Muscle of arm (tissue), 12 donors: ENCODE results near the gene CROT. TPM values are rescaled to one million over a fixed set of nuclear protein-coding genes. Genes with fewer than 3 reads are reported as not detected.

Experiments used
- DNase-seq: peaks from one replicate; pipeline ENCODE4 v3.0.0-alpha.2; 2013
- polyA plus RNA-seq, 12 donors: library from polyadenylated mRNA; unstranded; fragments of 120-200 nt; gene quantifications; one replicate each; pipeline ENCODE4 v1.2.1, GENCODE V29; 2013; ENCODE audit not compliant: insufficient read length in 12 of 12

Gene CROT
- polyA plus RNA-seq, 12 donors: 8.6 to 25.8 (median 12.9) TPM; not detected in 1

DNA sequence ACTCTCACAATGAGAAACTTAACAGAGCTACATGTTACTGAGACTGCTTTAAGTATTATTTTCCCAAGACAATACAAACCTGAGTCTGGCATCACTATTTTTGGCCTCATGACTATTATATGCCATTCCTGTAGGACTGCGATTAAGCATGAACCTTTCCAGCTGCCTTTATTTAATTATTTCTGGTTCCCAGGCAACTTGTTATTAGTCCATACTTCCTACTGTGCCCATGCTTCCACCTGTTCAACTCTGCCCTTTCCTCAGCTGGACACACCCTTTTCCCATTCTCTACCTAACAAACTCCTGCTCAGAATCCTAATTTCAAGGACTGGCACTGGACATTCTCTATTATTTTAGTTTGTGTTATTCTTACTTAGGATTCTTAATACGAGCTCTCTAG is 8.1 kb upstream of the CROT start:
- no peak for DNase-seq

DNA sequence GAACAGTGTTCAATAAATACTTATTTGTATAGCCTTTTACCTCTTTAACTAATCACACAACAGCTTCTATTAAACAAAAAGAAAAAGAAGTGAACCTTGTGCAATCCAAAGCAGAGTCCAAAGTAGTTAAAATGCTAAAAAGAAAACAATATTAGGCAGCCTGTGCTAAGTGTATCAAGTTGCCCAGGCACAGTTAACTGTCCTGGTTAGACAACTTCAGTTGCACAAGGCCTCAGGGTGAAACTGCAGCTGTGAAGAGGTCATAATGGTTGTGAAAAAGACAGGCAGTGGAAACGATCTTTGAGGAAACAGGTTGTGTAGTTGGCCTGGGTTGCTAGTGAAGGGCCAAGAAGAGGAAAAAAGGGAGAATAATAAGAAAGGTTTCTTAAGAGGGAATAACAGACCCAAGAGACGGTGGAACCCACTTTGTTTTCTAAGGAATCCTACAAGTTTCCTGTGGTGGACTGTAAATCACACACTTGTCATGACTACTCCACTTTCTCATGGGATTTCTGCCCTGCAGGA is 6.0 kb upstream of the CROT start:
- DNase-seq: no peak

DNA sequence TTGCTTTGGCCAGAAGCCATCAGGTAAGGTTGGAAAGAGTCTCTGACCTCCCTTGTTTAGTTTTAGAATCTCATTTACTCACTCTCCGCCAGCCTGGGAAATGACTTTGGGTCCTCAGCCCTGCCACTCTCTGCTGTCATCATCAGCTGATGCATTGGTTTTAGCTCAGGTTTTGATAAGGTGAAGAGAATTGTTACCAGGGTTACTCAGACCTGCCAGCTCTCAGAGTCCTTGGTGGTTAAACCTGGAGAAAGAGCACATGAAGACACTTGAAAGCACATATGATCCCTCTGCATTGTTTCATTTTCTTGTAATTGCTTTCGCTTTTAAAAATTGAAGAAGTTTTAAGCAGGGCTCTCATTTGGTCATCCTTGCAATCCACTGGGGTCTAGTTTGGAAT is 4.0 kb upstream of the CROT start:
- no peak for DNase-seq

DNA sequence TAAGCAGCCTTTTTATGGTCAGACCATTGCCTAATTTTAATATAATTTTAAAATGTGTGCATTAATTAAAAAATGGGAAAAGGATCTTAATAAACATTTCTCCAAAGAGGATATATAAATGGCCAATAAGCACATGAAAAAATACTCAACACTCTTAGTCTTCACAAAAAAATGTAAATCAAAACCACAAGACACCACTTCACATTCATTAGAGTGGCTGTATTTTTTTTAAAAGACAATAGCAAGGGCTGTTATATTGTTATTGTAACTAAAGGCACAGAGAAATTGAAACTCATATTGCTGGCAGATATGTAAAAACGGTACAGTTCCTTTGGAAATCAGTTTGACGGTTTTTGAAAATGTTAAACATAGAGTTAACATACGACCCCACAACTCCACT is 3.2 kb upstream of the CROT start:
- no peak for DNase-seq

DNA sequence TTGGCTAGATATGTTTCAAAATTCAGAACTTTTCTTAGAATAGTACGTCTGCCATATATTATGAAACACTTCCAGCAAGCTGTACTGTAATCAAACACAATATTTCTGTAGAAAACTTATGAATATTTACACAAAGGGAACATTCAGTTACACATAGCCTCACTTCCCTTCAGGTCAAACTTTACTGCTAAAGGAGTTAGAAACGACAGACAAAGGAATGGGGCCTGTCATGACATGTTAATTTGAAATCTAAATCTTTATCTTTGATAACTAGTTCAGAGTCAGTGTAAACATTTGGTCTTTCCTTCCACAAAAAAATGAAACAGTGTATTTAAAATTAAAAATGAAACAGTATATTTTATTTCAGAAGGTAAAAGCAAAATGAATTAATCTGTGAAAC is 1.0 kb upstream of the CROT start:
- DNase-seq: peak; percentile 3

DNA sequence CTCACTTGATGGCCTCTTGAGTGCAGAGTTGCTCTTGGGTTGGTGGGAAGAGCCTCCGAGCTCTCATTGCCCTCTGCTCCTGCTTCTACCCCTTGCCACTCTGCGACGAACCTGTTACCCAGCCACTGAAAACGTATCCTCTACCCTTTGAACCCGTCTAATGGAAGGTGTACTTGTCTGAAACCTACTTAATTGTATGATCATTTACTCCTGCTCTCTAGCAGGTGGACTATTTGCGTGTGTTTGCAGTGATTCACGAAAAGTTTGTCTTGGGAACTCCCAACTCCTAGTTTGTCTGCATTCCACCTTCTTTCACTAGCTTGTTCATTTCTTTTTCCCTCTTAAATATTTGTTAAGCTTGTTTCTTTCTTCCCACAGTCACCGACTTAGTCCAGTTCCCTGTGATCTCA is 503 bp downstream of the CROT start:
- DNase-seq: no peak

DNA sequence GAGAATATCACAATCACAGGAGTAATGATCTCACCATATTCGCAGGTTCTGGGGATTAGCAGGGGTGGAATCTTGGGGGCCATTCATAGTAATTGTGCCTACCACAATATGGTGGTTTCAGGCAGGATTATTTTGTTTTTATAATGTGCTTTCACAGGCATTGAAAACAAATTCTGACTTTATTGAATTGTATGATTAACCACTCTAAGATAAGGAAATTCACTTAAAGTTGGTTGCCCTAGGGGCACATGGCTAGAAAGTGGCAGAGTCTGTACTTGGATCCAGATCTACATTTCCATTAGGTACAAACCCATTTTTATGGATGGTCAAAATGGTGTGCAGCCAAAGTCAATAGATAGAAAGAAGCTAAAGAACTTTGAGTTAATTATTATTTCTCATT is 1.7 kb downstream of the CROT start:
- no peak for DNase-seq

DNA sequence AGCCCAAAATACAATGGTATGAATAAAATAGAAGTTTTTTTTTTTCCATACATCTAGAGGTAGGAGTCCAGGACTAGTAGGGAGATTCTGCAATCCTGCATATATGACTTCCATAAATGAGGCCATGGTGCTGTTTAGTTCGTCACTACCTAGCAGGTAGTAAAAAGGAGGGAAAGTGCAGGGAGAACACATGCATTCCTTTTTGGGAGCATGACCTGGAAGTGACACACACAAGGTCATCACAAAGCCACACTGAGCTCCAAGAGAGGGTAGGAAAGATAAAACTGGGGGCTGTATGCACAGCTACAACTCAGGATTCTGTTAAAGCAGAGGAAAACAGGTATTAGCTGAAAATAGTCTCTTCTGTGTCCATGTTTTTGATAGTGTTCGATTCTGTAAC is 2.2 kb downstream of the CROT start:
- no peak for DNase-seq

DNA sequence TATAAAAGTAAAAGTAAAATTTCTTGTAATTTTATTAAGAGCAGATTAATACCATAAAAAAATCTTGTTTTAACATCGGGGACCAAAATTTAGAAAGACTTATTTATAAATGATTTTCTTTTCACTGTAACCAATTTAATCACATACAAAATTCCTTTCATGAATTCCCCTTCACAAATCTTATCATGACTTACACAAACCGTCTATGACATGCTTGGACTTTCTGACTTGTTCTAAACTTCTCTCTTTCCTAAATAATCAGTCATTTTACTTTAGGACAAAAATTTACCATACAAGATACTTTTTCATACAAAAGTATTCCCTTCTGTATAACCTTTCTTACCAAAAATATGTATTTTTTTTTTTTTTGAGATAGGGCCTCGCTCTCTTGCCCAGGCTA is 9.3 kb downstream of the CROT start:
- DNase-seq: no peak

DNA sequence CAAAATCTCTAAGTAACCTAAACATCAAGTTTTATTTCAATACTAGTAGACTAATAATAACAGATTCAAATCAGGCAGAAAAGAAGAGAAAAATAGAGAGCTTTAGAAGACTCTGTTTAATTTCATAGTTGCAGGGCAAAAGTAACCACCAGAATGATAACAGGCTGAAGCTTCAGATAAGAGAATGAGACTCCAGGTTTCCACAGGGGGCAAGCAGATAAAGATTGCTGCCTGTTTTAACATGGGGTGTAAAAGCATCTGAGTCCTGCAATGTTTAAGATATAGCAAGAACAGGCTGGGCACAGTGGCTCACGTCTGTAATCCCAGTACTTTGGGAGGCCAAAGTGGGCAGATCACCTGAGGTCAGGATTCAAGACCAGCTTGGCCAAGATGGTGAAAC is 11.0 kb downstream of the CROT start:
- no peak for DNase-seq

DNA sequence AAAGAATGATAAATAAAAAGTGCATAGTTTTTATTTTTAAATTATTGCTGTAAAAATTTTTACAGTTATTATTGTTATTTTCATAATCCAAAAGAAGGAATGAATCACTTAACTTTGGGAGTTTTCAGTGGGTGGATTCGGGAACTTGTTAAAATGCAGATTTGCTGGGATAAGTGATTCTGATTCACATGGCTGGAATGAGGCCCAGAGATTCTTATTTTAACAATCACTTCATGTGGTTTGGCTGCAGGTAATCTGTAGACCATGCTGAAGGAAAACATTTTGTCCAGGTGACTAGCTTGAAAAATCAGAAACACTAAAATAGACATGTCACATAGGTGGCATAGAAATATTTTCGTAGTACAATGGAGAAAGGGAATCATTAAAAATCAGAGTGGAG is 13.9 kb downstream of the CROT start:
- no peak for DNase-seq

DNA sequence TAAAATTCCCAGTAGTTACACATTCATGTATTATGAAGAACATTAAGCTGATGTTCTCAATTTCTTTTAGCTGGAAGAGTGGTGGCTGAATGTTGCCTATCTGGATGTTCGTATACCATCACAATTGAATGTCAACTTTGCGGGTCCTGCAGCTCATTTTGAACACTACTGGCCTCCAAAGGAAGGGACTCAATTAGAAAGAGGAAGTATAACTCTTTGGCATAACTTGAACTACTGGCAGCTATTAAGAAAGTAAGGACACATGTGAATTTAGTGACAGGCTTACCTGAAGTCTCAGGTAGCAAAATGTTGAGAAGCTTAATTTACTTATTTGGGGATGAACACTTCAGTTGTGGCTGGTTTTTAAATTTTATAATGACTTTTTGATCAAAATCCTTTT is 15.9 kb downstream of the CROT start:
- DNase-seq: no peak

DNA sequence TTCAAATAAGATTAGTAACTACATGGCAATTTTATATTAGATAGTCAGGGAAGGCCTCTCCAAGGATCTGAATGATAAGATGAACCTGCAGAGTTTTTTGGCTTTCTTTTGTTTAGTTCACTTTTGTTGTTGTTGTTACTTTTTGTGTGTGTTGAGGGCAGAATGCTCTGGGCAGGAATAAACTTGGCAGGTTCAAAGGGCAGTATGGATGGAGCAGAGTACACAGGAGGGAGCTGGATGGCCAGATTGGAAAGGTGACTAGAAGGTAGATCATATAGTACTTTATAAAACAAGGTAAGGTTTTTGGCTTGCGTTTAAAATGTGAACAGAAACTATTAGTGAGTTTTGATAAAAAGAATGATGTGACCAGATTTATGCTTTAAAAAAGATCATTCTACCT is 17.9 kb downstream of the CROT start:
- DNase-seq: no peak

DNA sequence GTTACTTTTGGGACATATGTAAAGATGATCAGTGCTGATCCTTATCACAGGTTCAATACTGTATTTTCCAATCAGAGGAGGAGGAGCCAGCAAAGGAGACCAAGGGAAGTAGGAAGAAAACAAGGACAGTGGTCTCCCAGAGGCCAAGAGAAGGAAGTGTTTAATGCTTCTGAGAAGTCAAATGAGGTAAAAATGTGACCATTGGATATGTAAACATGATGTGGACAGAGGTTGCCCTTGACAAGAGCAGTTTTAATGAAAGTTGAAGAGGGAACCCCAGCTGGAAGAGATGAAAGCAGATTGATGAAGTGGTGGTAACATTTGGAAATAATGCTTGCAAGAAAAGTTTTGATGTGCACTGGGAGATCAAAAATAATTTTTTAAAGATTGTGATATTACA is 18.8 kb downstream of the CROT start:
- DNase-seq: no peak

DNA sequence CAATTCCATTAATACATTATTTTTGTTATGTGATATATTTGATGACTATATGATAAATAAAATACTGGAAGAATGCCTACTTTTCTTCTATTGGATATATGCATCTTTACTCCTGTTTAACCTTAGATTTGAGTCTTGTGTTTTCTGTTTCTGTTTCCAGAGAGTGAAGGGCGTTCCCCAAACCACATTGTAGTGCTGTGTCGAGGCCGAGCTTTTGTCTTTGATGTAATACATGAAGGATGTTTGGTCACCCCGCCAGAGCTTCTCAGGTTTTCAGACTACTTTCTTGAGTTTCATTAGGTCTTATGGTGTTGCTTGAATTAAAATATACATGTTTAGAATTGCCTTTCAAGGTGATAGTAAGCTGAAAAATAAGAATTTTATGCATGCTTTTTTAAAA is 23.8 kb downstream of the CROT start:
- DNase-seq: no peak

DNA sequence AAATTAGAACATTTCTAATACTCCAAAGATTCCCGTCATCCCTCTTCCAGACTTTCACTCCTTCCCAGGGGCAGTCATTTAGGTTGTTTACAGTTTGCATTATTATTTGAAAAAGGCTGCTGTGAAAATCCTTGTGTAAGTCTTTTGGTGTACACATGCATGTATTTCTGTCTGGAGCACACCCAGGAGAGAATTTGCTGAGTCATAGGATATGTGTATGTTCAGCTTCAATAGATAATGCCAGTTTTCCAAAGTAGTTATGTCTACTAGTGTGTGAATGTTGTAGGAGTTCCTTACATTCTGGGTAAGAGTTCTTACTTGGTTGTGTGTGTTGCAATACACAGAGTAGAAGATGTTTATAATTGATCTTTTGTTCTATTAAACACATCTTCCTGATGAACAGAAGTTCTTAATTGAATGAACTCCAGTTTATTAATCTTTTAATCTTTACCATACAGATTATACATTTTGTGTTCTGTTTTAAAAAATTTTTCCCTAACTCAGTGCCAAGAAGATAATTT is 25.3 kb downstream of the CROT start:
- no peak for DNase-seq

DNA sequence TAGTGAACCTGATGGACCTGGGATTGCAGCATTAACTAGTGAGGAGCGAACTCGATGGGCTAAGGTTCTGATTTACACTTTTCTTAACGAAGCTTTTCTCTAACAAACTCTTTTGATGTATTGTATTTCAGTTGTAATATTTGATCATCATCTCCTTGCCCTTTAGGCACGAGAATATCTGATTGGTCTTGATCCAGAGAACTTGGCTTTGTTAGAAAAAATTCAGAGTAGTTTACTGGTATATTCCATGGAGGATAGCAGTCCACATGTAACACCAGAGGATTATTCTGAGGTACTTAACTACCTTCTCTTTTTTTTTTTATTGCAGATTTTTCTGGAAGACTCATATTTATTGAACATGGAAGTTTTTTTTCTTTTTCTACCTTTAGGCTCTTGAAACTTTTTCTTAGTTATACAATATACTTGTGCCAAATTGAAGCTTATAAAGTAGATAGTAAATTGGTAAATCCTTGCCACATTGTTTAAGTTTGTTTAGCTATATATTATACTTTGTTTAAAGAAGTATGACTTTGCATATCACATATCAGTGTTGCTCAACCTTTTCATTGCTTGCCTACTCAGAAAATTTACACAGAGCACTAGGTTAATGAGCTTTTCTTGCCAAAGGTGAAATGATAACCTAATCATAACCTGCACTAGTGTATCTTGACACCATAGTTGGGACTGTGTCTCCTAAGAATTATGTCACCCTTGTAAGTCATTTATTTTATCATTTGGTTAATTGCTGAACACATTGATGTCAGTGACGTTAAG is 30.4 kb downstream of the CROT start:
- DNase-seq: no peak

DNA sequence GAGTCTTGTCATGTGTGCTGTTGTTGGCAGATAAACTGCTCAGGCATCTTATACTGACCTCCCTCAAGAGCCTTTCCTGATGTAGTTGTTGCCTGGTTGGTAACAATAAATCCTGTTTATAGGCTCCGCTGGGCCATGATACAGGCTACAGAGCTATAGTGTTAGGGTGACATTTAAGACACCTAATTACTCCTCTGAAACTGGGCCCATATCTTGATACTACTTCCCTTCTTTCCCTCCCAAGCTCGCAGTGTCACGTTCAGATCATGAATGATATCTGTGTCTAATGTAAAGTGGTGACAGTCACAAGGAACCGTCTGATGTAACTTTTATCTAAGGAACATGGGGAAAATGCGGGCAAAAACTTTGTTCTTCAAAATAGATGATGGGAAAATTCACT is 35.4 kb downstream of the CROT start:
- no peak for DNase-seq

DNA sequence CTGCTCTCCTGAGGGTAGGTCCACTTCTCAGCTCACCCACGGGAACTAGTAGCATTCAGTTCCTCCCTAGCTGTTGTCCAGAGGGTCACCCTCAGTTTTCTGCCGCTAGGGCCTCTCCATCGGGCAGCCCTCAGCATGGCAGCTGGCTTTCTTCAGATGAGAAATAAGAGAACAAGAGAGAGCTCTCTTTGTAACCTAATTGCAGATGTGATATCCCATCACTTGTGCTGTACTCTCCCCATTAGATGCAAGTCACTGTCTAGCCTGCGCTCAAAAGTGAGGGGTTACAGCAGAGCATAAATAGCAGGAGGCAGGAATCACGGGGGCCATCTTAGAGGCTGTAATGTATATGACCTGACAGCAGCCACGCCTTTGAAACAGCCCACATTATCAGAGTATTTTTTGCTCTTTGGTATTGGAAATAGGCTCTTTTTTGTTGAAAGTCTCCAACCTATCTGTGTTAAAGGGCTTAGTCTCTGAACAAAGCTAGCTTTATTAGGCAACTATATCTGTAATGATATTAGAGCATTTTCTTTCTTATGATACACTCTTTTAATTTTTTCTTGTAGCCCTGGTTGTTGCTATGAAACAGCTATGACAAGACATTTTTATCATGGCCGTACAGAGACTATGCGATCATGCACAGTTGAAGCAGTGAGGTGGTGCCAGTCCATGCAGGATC is 45.7 kb downstream of the CROT start:
- DNase-seq: no peak

DNA sequence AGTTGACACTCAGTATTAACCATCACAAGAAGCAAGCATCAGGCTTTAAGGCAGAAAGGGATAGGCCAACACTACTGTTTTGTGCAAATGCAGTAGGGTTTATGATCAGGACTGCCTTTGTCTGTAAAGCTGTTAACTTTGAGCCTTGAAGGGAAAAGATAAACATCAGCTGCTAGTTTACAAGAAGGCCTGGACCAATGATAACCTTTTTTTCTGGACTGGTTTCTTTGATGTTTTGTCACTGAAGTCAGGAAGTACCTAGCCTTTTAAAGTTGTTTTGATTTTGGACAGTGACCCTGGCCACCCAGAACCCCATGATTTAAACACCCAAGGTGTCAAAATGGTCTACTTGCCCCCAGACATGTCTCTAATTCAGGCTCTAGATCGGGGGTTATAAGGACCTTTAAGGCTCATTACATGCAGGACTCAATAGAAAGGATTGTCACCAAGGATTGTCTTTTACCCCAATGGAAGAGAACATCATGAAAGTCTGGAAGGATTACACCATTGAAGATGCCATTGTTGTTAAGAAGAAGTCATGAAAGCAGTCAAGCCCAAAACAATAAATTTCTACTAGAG is 50.1 kb downstream of the CROT start:
- DNase-seq: no peak

DNA sequence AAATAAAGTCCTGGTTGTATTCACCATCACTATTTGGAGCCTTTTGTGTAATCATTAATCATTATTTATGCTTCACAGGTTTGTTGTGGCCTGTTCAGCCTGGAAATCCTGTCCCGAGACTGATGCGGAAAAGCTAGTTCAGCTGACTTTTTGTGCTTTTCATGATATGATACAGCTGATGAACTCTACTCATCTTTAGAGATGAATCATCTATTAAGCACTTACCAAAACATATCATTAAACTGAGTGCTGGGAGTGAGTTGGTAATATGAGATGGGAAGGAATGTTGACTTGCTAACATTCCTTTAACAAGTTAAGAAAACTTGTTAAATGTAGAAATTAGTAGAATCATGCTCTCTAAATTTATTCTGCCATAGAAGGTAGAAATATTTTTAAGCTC is 53.0 kb downstream of the CROT start:
- no peak for DNase-seq

DNA sequence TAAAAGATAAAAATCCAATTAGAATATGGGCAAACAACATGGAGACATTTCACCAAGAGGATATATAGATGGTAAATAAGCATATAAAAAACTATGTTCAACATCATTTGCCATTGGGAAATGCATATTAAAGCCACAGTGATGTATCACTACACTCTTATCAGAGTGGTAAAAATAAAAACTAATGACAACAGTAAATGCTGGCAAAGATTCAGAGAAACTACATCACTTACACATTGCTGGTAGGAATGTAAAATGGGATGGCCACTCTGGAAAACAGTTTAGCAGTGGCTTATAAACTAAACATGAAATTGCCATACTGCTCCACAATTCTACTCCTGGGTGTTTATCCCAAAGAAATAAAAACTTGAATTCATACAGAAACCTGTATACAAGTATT is 59.2 kb downstream of the CROT start:
- no peak for DNase-seq

DNA sequence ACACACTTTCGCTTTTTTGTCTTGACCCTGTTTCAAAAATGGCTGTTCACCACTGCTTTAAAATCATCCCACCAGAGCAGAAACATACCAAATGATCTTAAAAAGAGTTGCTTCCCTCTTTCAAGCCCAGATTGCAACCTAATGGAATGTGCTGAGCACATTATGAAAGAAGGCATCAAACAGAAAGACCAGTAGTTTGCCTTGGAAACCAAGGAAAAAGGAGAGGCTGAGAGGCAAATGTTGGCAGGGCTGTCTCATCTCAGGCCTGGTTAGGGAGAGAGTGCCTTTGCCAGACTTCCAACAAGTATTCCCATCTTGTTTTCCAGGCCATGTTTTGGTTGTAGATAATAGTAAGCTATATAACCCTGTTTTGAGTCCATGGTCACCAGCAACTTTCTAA is 65.7 kb downstream of the CROT start:
- DNase-seq: no peak
